ENCODE results near the gene TECR.
"Not testable (repeated sequence)": the region's sequence is repeated elsewhere in the genome, so short reads cannot be mapped to it uniquely, and the experiment has no call there.

The TECR gene

GRCh38 chr19:14559916-14560775, 30.8 kb downstream of the TECR start:
- no peak for TF ChIP-seq ZFX (IDR thresholded peaks at IDR 0.05)
- TF ChIP-seq CTCF (conservative IDR thresholded peaks at IDR 0.05), result no peak
- no peak overlapping the region for H3K27ac ChIP-seq

- no peak overlapping the region for H3K27ac ChIP-seq
- TF ChIP-seq CTCF (conservative IDR thresholded peaks at IDR 0.05), result no peak
- no peak for TF ChIP-seq ZFX (IDR thresholded peaks at IDR 0.05)
Observed at GRCh38 chr19:14560776-14561108, 31.3 kb downstream of the TECR start.

DNA sequence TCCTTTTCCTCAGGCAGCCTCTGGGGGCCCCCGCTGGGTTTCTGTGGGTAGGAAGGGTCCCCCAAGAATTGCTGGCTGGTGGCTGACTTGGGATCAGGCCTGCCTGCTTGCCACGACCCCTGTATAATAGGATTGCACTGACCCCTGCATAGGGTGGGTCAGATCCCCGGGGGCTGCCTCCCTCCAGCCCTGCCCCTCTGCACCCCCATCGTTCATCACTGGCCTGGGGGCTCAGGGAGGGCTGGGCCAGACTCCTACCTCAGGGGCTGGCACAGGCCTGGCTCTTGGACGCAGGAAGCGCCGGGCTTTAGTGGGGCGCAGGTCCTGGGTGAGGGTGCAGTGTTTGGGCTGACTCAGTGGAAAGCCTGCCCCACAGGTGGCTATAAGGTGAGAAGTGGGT, 31.9 kb downstream of the TECR start:
- no peak overlapping the region for H3K27ac ChIP-seq
- no peak for TF ChIP-seq CTCF (conservative IDR thresholded peaks at IDR 0.05)
- TF ChIP-seq ZFX (IDR thresholded peaks at IDR 0.05), result no peak

DNA sequence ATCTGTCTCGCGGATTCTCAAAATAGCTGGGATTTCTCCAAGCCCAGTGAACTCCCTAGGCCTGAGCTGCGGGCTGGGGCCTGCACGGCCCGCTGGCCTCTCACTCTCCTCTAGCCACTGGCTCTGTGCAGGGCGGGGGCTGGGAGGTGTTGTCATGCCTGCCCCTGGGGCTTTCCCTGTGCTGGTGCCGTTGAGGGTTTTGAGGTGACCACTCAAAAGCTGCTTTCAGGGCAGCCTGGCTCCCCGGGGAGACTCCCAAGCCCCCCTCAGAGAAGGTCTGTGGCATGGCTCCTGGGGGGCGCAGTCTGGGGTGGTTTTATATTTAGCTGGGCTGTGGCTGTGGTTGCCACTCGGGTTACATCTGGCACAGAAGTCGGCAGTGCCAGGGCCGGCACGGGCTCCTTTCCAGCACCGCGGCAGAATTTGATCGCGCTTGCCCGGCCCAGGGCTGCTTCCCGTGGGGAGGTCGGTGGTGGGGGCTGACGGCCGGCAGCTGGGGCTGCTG, 32.5 kb downstream of the TECR start:
- no peak overlapping the region for H3K27ac ChIP-seq
- no peak for TF ChIP-seq ZFX (IDR thresholded peaks at IDR 0.05)

DNA sequence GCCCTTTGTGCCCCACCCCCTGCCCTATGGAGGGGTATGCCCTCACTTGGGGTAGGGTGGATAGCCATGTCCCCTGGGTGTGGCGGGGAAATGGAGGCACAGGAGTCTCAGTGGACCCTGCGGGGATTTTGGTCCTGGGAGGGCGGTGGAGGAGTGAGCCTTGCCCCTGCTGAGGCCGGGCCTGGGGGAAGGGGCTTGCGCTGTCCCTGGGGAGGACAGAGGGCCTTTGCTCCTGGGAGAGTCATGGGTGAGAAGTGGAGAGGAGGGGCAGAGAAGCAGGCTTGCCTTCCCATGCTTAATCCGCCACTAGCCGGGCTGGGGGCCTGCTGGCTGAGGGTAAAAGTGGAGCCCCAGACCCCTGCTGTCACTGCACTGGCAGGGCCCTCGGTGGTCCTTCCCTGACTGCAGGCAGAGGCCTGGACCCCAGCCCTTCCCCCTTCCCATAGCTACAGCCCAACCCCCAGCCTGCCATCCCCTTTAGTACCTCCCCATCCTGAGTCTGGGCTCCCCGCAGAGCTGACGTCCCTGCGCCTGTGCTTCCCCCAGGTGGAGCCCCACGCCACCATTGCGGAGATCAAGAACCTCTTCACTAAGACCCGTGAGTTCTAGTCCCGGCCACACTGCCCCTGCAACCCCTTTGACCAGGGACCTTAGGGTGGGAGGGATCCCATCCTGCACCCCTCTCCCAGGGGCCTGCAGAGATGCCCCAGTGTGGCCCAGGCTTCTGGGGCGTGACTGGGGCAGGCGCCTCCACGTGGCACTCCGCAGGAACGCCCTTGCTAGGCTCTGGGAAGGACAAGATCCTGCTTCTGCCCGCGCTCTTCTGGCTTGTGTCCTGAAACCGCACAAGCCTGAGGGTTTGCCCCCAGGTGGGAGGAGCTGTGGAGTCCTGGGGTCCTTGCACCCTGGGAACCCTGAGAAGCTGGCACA, 33.5 kb downstream of the TECR start:
- TF ChIP-seq ZFX (IDR thresholded peaks at IDR 0.05) (no peak), CTCF (conservative IDR thresholded peaks at IDR 0.05) (no peak)
- H3K27ac ChIP-seq, result no peak overlapping the region

DNA sequence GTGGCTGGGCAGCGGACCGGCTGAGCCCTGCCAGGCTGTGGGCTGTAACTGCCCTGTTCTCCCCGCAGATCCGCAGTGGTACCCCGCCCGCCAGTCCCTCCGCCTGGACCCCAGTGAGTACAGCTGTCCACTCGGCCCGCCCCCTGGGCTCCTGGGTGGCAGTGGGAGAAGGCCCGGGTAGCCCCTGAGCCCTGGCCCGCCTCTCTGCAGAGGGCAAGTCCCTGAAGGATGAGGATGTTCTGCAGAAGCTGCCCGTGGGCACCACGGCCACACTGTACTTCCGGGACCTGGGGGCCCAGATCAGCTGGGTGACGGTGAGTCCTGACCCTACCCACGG, 34.2 kb downstream of the TECR start:
- no peak overlapping the region for H3K27ac ChIP-seq
- TF ChIP-seq CTCF (conservative IDR thresholded peaks at IDR 0.05), result no peak
- no peak for TF ChIP-seq ZFX (IDR thresholded peaks at IDR 0.05)

DNA sequence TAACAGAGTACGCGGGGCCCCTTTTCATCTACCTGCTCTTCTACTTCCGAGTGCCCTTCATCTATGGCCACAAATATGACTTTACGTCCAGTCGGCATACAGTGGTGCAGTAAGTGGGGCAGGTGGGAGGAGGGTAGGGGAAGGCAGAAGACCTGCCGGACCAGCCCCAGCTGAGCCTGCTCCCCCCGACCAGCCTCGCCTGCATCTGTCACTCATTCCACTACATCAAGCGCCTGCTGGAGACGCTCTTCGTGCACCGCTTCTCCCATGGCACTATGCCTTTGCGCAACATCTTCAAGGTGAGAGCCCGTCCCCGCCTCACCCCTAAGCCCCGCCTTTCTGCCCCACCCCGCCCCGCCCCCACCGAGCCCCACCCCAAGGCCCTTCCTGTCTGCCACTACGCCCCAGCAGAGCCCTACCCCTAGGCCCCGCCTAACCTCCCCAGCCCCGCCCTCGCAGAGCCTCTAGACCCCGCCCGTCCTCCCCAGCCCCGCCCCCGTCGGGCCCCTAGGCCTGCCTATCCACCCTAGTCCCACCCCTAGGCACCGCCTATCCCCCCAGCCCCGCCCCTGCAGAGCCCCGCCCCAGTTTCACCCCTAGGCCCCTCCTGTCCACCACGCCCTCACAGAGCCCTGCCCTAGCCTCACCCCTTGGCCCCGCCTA, 34.7 kb downstream of the TECR start:
- no peak overlapping the region for H3K27ac ChIP-seq
- TF ChIP-seq CTCF (conservative IDR thresholded peaks at IDR 0.05) (no peak), ZFX (IDR thresholded peaks at IDR 0.05) (no peak)

- H3K27ac ChIP-seq, result not testable (repeated sequence)
Observed at GRCh38 chr19:14564652-14565297, 35.4 kb downstream of the TECR start.
